PC-3 (cell line): ENCODE data around the gene KLHL30. TPM values are rescaled to one million over a fixed set of nuclear protein-coding genes. Genes with fewer than 3 reads are reported as not detected.
A peak's percentile ranks its signal among the peaks of the same experiment; 100 is the strongest.

Experiments used
- ATAC-seq: fragments of 200-7000 bp; cut with Tn5 transposase; 2 replicates; pipeline ENCODE4 v1.9.1; 2020; ENCODE audit warnings: mild to moderate bottlenecking, moderate library complexity
- BruUV-seq: library from RNA; stranded (reverse); fragments of 400-500 nt; replicated peaks from 2 replicates; lab custom pipeline; 2021; lab: Mats Ljungman, UMichigan
- CTCF ChIA-PET: fragments of 300-600 bp; sonication (Branson Sonifier 250); formaldehyde crosslinking; loops from one replicate; lab custom pipeline; 2022; ENCODE audit warnings: antibody characterized with exemption; lab: Charles Lee
- POLR2A ChIA-PET: fragments of 300-600 bp; sonication (Branson Sonifier 250); formaldehyde crosslinking; loops from one replicate; lab custom pipeline; 2022; ENCODE audit warnings: antibody characterized with exemption; ENCODE audit not compliant: unreplicated experiment; lab: Charles Lee
- DNase-seq: peaks from one replicate; pipeline ENCODE4 v3.0.0-alpha.2; 2015
- H2AFZ ChIP-seq: fragments of 300-600 bp; sonication (generic); 2 replicates; pipeline ENCODE4 v1.6.0; 2016; ENCODE audit warnings: antibody characterized with exemption, low read length
- H3F3A ChIP-seq: fragments of 300-600 bp; sonication (generic); one replicate; pipeline ENCODE4 v1.6.0; 2017; ENCODE audit warnings: antibody characterized with exemption, low read length, control low read depth, mild to moderate bottlenecking; ENCODE audit not compliant: unreplicated experiment
- H3K27ac ChIP-seq: fragments of 300-600 bp; sonication (generic); 2 replicates; pipeline ENCODE4 v1.5.1; 2016; ENCODE audit warnings: mild to moderate bottlenecking, low read length
- H3K27me3 ChIP-seq: fragments of 300-600 bp; sonication (generic); 2 replicates; pipeline ENCODE4 v1.6.1; 2016; ENCODE audit warnings: low read length, mixed read lengths
- H3K36me3 ChIP-seq: fragments of 300-600 bp; sonication (generic); 2 replicates; pipeline ENCODE4 v1.6.1; 2016; ENCODE audit warnings: low read depth, mixed run types, low read length, mixed read lengths
- H3K4me1 ChIP-seq: fragments of 300-600 bp; sonication (generic); 2 replicates; pipeline ENCODE4 v1.5.1; 2016; ENCODE audit warnings: low read length; ENCODE audit not compliant: insufficient read depth
- H3K4me2 ChIP-seq: fragments of 300-600 bp; sonication (generic); 2 replicates; pipeline ENCODE4 v1.6.0; 2016; ENCODE audit warnings: low read length
- H3K4me3 ChIP-seq: fragments of 300-600 bp; sonication (generic); 2 replicates; pipeline ENCODE4 v1.5.1; 2016; ENCODE audit warnings: mild to moderate bottlenecking, low read length, mixed read lengths
- H3K79me2 ChIP-seq: fragments of 300-600 bp; sonication (generic); 2 replicates; pipeline ENCODE4 v1.6.1; 2017; ENCODE audit warnings: low read length, mixed read lengths
- H3K9ac ChIP-seq: fragments of 300-600 bp; sonication (generic); 2 replicates; pipeline ENCODE4 v1.6.0; 2016; ENCODE audit warnings: mild to moderate bottlenecking, low read length
- H3K9me2 ChIP-seq: fragments of 300-600 bp; sonication (generic); replicated peaks from 2 replicates; pipeline ENCODE4 v1.6.1; 2016; ENCODE audit warnings: mixed run types, low read length, mixed read lengths
- H3K9me3 ChIP-seq: fragments of 300-600 bp; sonication (generic); 2 replicates; pipeline ENCODE4 v1.6.1; 2016; ENCODE audit warnings: low read length, mixed read lengths
- H4K20me1 ChIP-seq: fragments of 300-600 bp; sonication (generic); 2 replicates; pipeline ENCODE4 v1.6.1; 2016; ENCODE audit warnings: low read length, mixed read lengths
- CTCF ChIP-seq: fragments of 300-600 bp; sonication (generic); conservative IDR thresholded peaks from 2 replicates; pipeline ENCODE4 v1.5.1; 2017; ENCODE audit warnings: antibody characterized with exemption, low read depth, mild to moderate bottlenecking, low read length
- EZH2 ChIP-seq: fragments of 300-600 bp; sonication (generic); IDR thresholded peaks from one replicate; pipeline ENCODE4 v1.6.1; 2017; ENCODE audit warnings: antibody characterized with exemption, mild to moderate bottlenecking, low read length; ENCODE audit not compliant: unreplicated experiment
- EZH2phosphoT487 ChIP-seq: fragments of 300-600 bp; sonication (generic); IDR thresholded peaks from 2 replicates; pipeline ENCODE4 v1.6.1; 2018; ENCODE audit warnings: mild to moderate bottlenecking, antibody characterized with exemption, low read length, borderline replicate concordance
- intact Hi-C: fragments of 100-400 bp; cut with micrococcal nuclease; formaldehyde crosslinking; loops from 2 replicates; pipeline ENCODE4 v1.9.0; 2023
- total RNA-seq: library from RNA; depleted of rRNA; stranded (reverse); fragments of >200 nt; gene quantifications from 2 replicates; pipeline ENCODE4 v1.2.3, GENCODE V29; 2014

The KLHL30 gene
- total RNA-seq, 1 experiment from 2014 or later, result not detected

- TF ChIP-seq CTCF (peak; percentile 48), EZH2 (no peak)
- intact Hi-C loops, result loop anchor here (1.0 to 2.0 kb wide), 2 partner anchors 46 to 249 kb away; partner anchors contain the start of gene SCLY
- H4K20me1 ChIP-seq, result no peaks in the 10 kb centered on the region
- H3K9me3 ChIP-seq, result no peaks in the 10 kb centered on the region
- DNase-seq (peak; percentile 49), ATAC-seq (peak; percentile 61)
- H3F3A ChIP-seq, result no peaks in the 10 kb centered on the region
- H3K9me2 ChIP-seq, result no peaks in the 10 kb centered on the region
- no peaks in the 10 kb centered on the region for H3K36me3 ChIP-seq
- ChIA-PET CTCF (no interaction called here), POLR2A (no interaction called here)
- H3K27ac ChIP-seq, result no peak overlapping the region
- BruUV-seq, result no TSS peak
- H2AFZ ChIP-seq, result peak overlapping the region; percentile 68
- no peaks in the 10 kb centered on the region for H3K79me2 ChIP-seq
- peak overlapping the region; percentile 81 for H3K4me2 ChIP-seq
- peak overlapping the region; percentile 65 for H3K4me3 ChIP-seq
- H3K9ac ChIP-seq, result no peak overlapping the region
- H3K27me3 ChIP-seq, result no peaks in the 10 kb centered on the region
- H3K4me1 ChIP-seq, result no peaks in the 10 kb centered on the region
These were observed 31.6 kb upstream of the KLHL30 start for GRCh38 chr2:238106698-238107524.

GRCh38 chr2:238107525-238108422, 30.7 kb upstream of the KLHL30 start:
- intact Hi-C loops, result loop anchor here (1.0 to 2.0 kb wide), 2 partner anchors 47 to 249 kb away; partner anchors contain the start of gene SCLY
- H3F3A ChIP-seq, result no peaks in the 10 kb centered on the region
- no peak overlapping the region for H3K9ac ChIP-seq
- H3K27ac ChIP-seq, result no peak overlapping the region
- BruUV-seq, result no TSS peak
- ChIA-PET CTCF (no interaction called here), POLR2A (no interaction called here)
- ATAC-seq, result peak; percentile 75
- no peaks in the 10 kb centered on the region for H4K20me1 ChIP-seq
- H3K36me3 ChIP-seq, result no peaks in the 10 kb centered on the region
- H3K27me3 ChIP-seq, result no peaks in the 10 kb centered on the region
- TF ChIP-seq EZH2 (no peak), EZH2phosphoT487 (no peak), CTCF (no peak; the same call in 1 of the 2 replicates)
- H3K9me2 ChIP-seq, result no peaks in the 10 kb centered on the region
- no peaks in the 10 kb centered on the region for H3K79me2 ChIP-seq
- no peaks in the 10 kb centered on the region for H3K4me1 ChIP-seq
- peak overlapping the region; percentile 65 for H3K4me3 ChIP-seq
- H2AFZ ChIP-seq, result peak overlapping the region; percentile 68
- peak overlapping the region; percentile 81 for H3K4me2 ChIP-seq
- peak; percentile 7 for DNase-seq
- H3K9me3 ChIP-seq, result no peaks in the 10 kb centered on the region
